GM12878 (cell line): ENCODE results near the gene FOXL3. TPM values are rescaled to one million over a fixed set of nuclear protein-coding genes. Genes with fewer than 3 reads are reported as not detected.
A peak's percentile ranks its signal among the peaks of the same experiment; 100 is the strongest.

ENCODE experiments used
- ATAC-seq: fragments of 200-7000 bp; cut with Tn5 transposase; 3 replicates; pipeline ENCODE4 v1.9.1; 2020; ENCODE audit warnings: mild to moderate bottlenecking, moderate library complexity
- BruUV-seq: library from RNA; stranded (reverse); fragments of 400-500 nt; replicated peaks from 2 replicates; lab custom pipeline; 2021; lab: Mats Ljungman, UMichigan
- CTCF ChIA-PET: fragments of 300-600 bp; sonication (Branson Sonifier 250); formaldehyde crosslinking; extraction: SDS; loops from one replicate; lab custom pipeline; 2021; ENCODE audit warnings: inconsistent platforms; lab: Yijun Ruan, JAX
- POLR2A ChIA-PET: fragments of 350-600 bp; formaldehyde crosslinking; extraction: SDS; loops from one replicate; lab custom pipeline; 2021; ENCODE audit warnings: inconsistent platforms; lab: Charles Lee
- RAD21 ChIA-PET: fragments of 300-600 bp; sonication (Branson Sonifier 250); formaldehyde crosslinking; loops from one replicate; lab custom pipeline; 2023; ENCODE audit warnings: antibody characterized with exemption; ENCODE audit not compliant: unreplicated experiment; lab: Charles Lee
- SMC1A ChIA-PET: fragments of 300-600 bp; sonication (Branson Sonifier 250); formaldehyde crosslinking; loops from one replicate; lab custom pipeline; 2023; ENCODE audit not compliant: unreplicated experiment, uncharacterized antibody; lab: Charles Lee
- DNase-seq: peaks from one replicate; pipeline ENCODE4 v3.0.0-alpha.2; 2011; ENCODE audit warnings: low read depth, low spot score
- FAIRE-seq: peaks from 3 replicates; lab custom pipeline; 2011; peaks lifted over from hg19 to GRCh38; lab: Jason Lieb, UNC
- H2AFZ ChIP-seq: 2 replicates; pipeline ENCODE4 v1.6.0; 2011; ENCODE audit warnings: low read depth, low read length, control low read depth; ENCODE audit not compliant: control insufficient read depth
- H3K27ac ChIP-seq: 2 replicates; pipeline ENCODE4 v1.5.1; 2011; ENCODE audit warnings: control low read depth; ENCODE audit not compliant: control insufficient read depth, insufficient read depth
- H3K27me3 ChIP-seq, 2 experiments: replicated peaks in 1 of 2; 2 replicates each; pipeline versions ENCODE4 v1.6.0 to v1.6.1; 2011; ENCODE audit warnings: low read length in 1 of 2; ENCODE audit not compliant: control insufficient read depth in 2 of 2, insufficient read depth in 2 of 2
- H3K36me3 ChIP-seq, 2 experiments: 2 replicates each; pipeline ENCODE4 v1.5.1; 2011; ENCODE audit warnings: low read length in 1 of 2; ENCODE audit not compliant: control insufficient read depth in 2 of 2, insufficient read depth in 2 of 2
- H3K4me1 ChIP-seq: 2 replicates; pipeline ENCODE4 v1.6.1; 2011; ENCODE audit warnings: mild to moderate bottlenecking, low read length, moderate library complexity, mixed read lengths; ENCODE audit not compliant: control insufficient read depth, insufficient read depth
- H3K4me2 ChIP-seq: 2 replicates; pipeline ENCODE4 v1.6.0; 2011; ENCODE audit warnings: control low read depth; ENCODE audit not compliant: control insufficient read depth, insufficient read depth
- H3K4me3 ChIP-seq: fragments of 200-600 bp; sonication (generic); 2 replicates; pipeline ENCODE4 v1.5.1; 2016
- H3K79me2 ChIP-seq: 2 replicates; pipeline ENCODE4 v1.6.0; 2011; ENCODE audit warnings: low read length; ENCODE audit not compliant: control insufficient read depth, insufficient read depth
- H3K9ac ChIP-seq: 2 replicates; pipeline ENCODE4 v1.8.0; 2011; ENCODE audit warnings: low read length, control low read depth, mixed read lengths; ENCODE audit not compliant: control insufficient read depth, insufficient read depth
- H3K9me3 ChIP-seq: replicated peaks from 3 replicates; pipeline ENCODE4 v1.5.1; 2011; ENCODE audit warnings: mild to moderate bottlenecking, low read length; ENCODE audit not compliant: control insufficient read depth, insufficient read depth
- H4K20me1 ChIP-seq: 2 replicates; pipeline ENCODE4 v1.6.0; 2011; ENCODE audit not compliant: control insufficient read depth, insufficient read depth
- ATF7 ChIP-seq: fragments of 450-650 bp; IDR thresholded peaks from 2 replicates; pipeline ENCODE4 v1.6.1; 2016; ENCODE audit warnings: low read depth, mild to moderate bottlenecking
- NFXL1 ChIP-seq: fragments of 450-650 bp; IDR thresholded peaks from 2 replicates; pipeline ENCODE4 v1.6.1; 2017; ENCODE audit warnings: antibody characterized with exemption, mild to moderate bottlenecking, borderline replicate concordance
- WGBS: methylation state at CpG from one replicate; pipeline ENCODE4 v1.1.6; 2016; ENCODE audit warnings: low lambda C conversion rate; ENCODE audit not compliant: insufficient replicate concordance, insufficient coverage; ENCODE audit errors: missing lambda C conversion rate; 5-methylcytosine and 5-hydroxymethylcytosine counted together
- in situ Hi-C: fragments of 300-500 bp; cut with MboI; formaldehyde crosslinking; loops from 9 replicates; pipeline ENCODE4 v1.14.3; 2018; ENCODE audit warnings: mixed read lengths
- intact Hi-C: fragments of 100-400 bp; cut with micrococcal nuclease; formaldehyde crosslinking; loops from one replicate; pipeline ENCODE4 v1.14.2; 2022; ENCODE audit not compliant: unreplicated experiment
- polyA plus RNA-seq, 11 experiments: library from polyadenylated mRNA; depleted of rRNA in 4 of 11; unstranded in 6 of 11; stranded (reverse) in 5 of 11; fragments of >200 nt; fragmentation: Nextera tagmentation in 4 of 11; fragmentation: Illumina TruSeq in 1 of 11; extraction: Ambion mirVana in 4 of 11; extraction: Trizol in 1 of 11; gene quantifications; 1 replicate in 1 of 11; 2 replicates in 10 of 11; pipeline versions ENCODE4 v1.2.1 to v1.2.3, GENCODE V29; 2011 to 2016; ENCODE audit warnings: inconsistent platforms in 2 of 11, missing spikeins in 2 of 11, low read depth in 1 of 11
- total RNA-seq, 4 experiments: library from RNA; depleted of rRNA in 3 of 4; stranded (reverse); fragments of >200 nt in 3 of 4; fragmentation: Illumina TruSeq in 1 of 4; extraction: Trizol in 1 of 4; gene quantifications; 2 replicates each; pipeline versions ENCODE4 v1.2.1 to v1.2.3, GENCODE V29; 2013 to 2021
- TF ChIP-seq, protein P1 (sequence below): fragments of 450-650 bp; IDR thresholded peaks from 2 replicates; pipeline ENCODE4 v1.6.1; 2017; ENCODE audit warnings: mild to moderate bottlenecking, low read depth, inconsistent platforms; ENCODE audit not compliant: poor library complexity, severe bottlenecking

FOXL3 gene
- total and polyA plus RNA-seq, 10 of the 15 experiments (the other 5 are each of a cell fraction or from before 2014, with no cell fraction given) = not detected

DNA sequence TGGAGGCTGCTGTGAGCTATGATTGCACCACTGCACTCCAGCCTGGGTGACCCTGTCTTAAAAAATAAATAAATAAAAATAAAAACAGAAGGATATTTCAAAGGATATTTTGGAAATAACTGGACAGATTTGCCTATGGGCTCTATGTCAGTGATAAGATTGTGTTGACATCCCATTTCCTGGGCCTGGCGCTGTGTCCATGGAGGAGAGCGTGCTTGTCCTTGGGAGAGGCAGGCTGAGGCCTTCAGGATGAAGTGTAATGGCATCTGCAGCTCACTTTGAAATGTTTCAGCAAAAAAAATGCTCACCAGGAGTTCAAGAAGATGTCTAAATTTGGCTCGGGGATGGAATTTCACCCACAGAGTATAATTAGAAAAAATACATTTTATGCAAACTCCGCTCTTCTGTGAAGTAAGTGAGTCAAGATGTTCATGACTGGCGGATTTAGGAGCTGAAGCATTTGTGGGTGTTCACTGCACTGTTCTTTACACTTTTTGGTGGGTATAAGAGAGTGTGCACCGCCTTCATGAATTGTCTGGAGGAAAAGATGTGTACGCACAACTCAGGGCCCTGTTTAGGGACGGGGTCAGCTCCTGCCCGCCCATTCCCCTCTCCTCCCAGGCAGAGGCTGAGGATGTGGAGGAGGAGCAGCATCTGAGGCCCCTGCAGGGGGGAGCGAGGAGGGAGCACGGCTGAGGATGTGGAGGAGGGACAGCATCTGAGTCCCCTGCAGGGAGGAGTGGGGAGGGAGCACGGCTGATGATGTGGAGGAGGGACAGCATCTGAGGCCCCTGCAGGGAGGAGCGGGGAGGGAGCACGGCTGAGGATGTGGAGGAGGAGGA is 18.5 kb upstream of the FOXL3 start (continued):
- TF ChIP-seq, protein P1, sequence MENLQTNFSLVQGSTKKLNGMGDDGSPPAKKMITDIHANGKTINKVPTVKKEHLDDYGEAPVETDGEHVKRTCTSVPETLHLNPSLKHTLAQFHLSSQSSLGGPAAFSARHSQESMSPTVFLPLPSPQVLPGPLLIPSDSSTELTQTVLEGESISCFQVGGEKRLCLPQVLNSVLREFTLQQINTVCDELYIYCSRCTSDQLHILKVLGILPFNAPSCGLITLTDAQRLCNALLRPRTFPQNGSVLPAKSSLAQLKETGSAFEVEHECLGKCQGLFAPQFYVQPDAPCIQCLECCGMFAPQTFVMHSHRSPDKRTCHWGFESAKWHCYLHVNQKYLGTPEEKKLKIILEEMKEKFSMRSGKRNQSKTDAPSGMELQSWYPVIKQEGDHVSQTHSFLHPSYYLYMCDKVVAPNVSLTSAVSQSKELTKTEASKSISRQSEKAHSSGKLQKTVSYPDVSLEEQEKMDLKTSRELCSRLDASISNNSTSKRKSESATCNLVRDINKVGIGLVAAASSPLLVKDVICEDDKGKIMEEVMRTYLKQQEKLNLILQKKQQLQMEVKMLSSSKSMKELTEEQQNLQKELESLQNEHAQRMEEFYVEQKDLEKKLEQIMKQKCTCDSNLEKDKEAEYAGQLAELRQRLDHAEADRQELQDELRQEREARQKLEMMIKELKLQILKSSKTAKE = no peak

DNA sequence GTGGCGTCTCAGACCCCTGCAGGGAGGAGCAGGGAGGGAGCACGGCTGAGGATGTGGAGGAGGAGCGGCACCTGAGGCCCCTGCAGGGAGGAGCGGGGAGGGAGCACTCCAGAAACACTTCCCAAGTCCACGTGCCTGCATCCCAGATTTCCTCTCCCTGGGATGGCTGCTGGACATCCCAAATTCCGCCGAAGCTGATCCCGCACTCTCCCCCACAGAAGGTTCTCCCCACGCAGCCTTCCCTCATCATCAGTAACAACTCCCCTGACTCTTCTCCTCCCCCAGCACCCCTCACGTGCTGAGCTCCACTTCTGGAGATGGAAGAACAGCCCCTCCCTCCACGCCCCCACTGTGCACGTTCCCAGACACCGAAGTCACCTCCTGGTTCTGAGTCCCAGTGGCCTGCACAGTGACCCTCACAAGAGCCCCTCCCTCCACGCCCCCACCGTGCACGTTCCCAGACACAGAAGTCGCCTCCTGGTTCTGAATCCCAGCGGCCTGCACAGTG is 17.8 kb upstream of the FOXL3 start:
- H3K36me3 ChIP-seq = no peaks in the 10 kb centered on the region
- H3K9ac ChIP-seq = no peak overlapping the region
- no peaks in the 10 kb centered on the region for H3K79me2 ChIP-seq
- H2AFZ ChIP-seq = no peak overlapping the region
- FAIRE-seq (no peak), DNase-seq (no peak), ATAC-seq (no peak)
- SMC1A ChIA-PET = no interaction called here
- no peak overlapping the region for H3K4me2 ChIP-seq
- 49% methylated on average over 18 of the region's 18 CpGs for WGBS
- H3K27ac ChIP-seq = no peak overlapping the region
- TF ChIP-seq NFXL1 (0 out of 2 replicates have a peak, but pooled peaks have one; percentile 35), ATF7 (no peak)
- no TSS peak for BruUV-seq
- H3K4me3 ChIP-seq = no peak overlapping the region
- no peaks in the 10 kb centered on the region for H4K20me1 ChIP-seq
- H3K9me3 ChIP-seq = no peaks in the 10 kb centered on the region; the same call in 2 of the 3 replicates
- POLR2A ChIA-PET = no interaction called here
- RAD21 ChIA-PET = no interaction called here
- intact Hi-C loops = no loop called here
- CTCF ChIA-PET = no interaction called here
- in situ Hi-C loops = no loop called here
- H3K4me1 ChIP-seq = no peaks in the 10 kb centered on the region
- no peaks in the 10 kb centered on the region for H3K27me3 ChIP-seq
